Ovary (tissue), 9 donors: ENCODE measurements around the gene SLC1A1. TPM values are rescaled to one million over a fixed set of nuclear protein-coding genes. Genes with fewer than 3 reads are reported as not detected.

ENCODE experiments used
- DNase-seq, 5 donors: peaks; one replicate each; pipeline ENCODE4 v3.0.0-alpha.2; 2019 to 2020
- H3K27ac ChIP-seq, 2 donors: fragments of 200-600 bp; one replicate each; pipeline versions ENCODE4 v1.5.1 to v1.8.0; 2019 to 2022
- H3K27me3 ChIP-seq: fragments of 200-600 bp; one replicate; pipeline ENCODE4 v1.8.0; 2022
- H3K36me3 ChIP-seq: fragments of 200-600 bp; sonication (generic); one replicate; pipeline ENCODE4 v1.5.1; 2019
- H3K4me1 ChIP-seq: one replicate; pipeline ENCODE4 v1.8.1; 2013; ENCODE audit warnings: mild to moderate bottlenecking, moderate library complexity; ENCODE audit not compliant: insufficient read depth
- H3K4me3 ChIP-seq: fragments of 200-600 bp; sonication (generic); one replicate; pipeline ENCODE4 v1.5.1; 2017
- H3K9me3 ChIP-seq, 2 donors: fragments of 200-600 bp in 1 of 2; sonication (generic) in 1 of 2; one replicate each; pipeline versions ENCODE4 v1.5.1 to v1.8.1; 2013 to 2019; ENCODE audit warnings: mild to moderate bottlenecking in 1 of 2, moderate library complexity in 1 of 2
- CTCF ChIP-seq, 3 donors: fragments of 450-650 bp in 2 of 3; fragments of 200-600 bp in 1 of 3; IDR thresholded peaks; one replicate each; pipeline versions ENCODE4 v1.5.1 to v1.8.0; 2016 to 2022; ENCODE audit warnings: antibody characterized with exemption in 3 of 3, mild to moderate bottlenecking in 1 of 3
- EP300 ChIP-seq: sonication (generic); formaldehyde crosslinking; IDR thresholded peaks from one replicate; pipeline ENCODE4 v1.6.1; 2017; ENCODE audit warnings: antibody characterized with exemption
- POLR2A ChIP-seq: fragments of 450-650 bp; IDR thresholded peaks from one replicate; pipeline ENCODE4 v1.6.1; 2017; ENCODE audit warnings: antibody characterized with exemption, mild to moderate bottlenecking, moderate library complexity
- WGBS, 3 donors: extraction: QIAGEN DNeasy Blood & Tissue Kit in 1 of 3; methylation state at CpG; one replicate each; pipeline versions ENCODE4 v1.1.5 to v1.1.7; 2013 to 2017; 5-methylcytosine and 5-hydroxymethylcytosine counted together
- intact Hi-C, 4 donors: fragments of 100-400 bp; cut with DNase I; formaldehyde crosslinking; loops; one replicate each; pipeline versions ENCODE4 v1.11.0 to v1.15.1; 2022 to 2023
- polyA plus RNA-seq, 2 donors: library from polyadenylated mRNA; stranded (reverse); fragments of 200-250 nt in 1 of 2; fragments of 350-450 nt in 1 of 2; fragmentation: Illumina TruSeq in 1 of 2; extraction: RNeasy Lipid Tissue Mini Kit (QIAGEN cat#74804) in 1 of 2; gene quantifications; one replicate each; pipeline ENCODE4 v1.2.3, GENCODE V29; 2013 to 2014
- total RNA-seq, 7 donors: library from RNA; depleted of rRNA in 2 of 7; stranded (reverse); fragments of >200 nt in 2 of 7; fragmentation: NEBNext Ultra II Directional in 3 of 7; extraction: Animal tissue kit (Norgen Biotek cat#: 25700) in 3 of 7; gene quantifications; one replicate each; pipeline versions ENCODE4 v1.1.0 to v1.2.4, GENCODE V29; 2016 to 2023
- donor health status: DM: no; HTN: no; CAD: no; lungs with moderate emphysema.
- donor health status: DM: no; HTN: no; CAD: no.
- donor health status: Bipolar disorder and iron deficiency.
- donor health status: DM: yes; HTN: yes; CAD: no.
- donor health status: DM: no; HTN: no; CAD: no.
- donor health status: DM: yes; HTN: yes; CAD: no.

The SLC1A1 gene
- total and polyA plus RNA-seq, 9 donors, result 0.76 to 3.1 (median 1.6) TPM

GRCh38 chr9:4549751-4550295 is 59.6 kb downstream of the SLC1A1 start:
- Histone ChIP-seq H3K4me3 (no peak overlapping the region), H3K36me3 (no peaks in the 10 kb centered on the region), H3K4me1 (peaks cover 1% of the 10 kb centered on the region), H3K27me3 (no peaks in the 10 kb centered on the region), H3K27ac (no peak overlapping the region), H3K9me3 (no peaks in the 10 kb centered on the region)
- no peak for TF ChIP-seq CTCF (IDR thresholded peaks at IDR 0.05)
- TF ChIP-seq EP300, result no peak
- no peak for TF ChIP-seq POLR2A
- no peak for DNase-seq
- intact Hi-C loops, result no loop called here
- 45 to 60% (median 60%) methylated on average over 4 of the region's 4 CpGs for WGBS, 3 donors

GRCh38 chr9:4550777-4551484 is 60.7 kb downstream of the SLC1A1 start:
- intact Hi-C loops, result no loop called here
- Histone ChIP-seq H3K9me3 (no peaks in the 10 kb centered on the region), H3K27me3 (no peaks in the 10 kb centered on the region), H3K4me1 (peaks cover 1% of the 10 kb centered on the region), H3K27ac (no peak overlapping the region), H3K36me3 (no peaks in the 10 kb centered on the region), H3K4me3 (no peak overlapping the region)
- no peak for DNase-seq
- TF ChIP-seq POLR2A (no peak), EP300 (no peak), CTCF (IDR thresholded peaks at IDR 0.05) (no peak)
- 12 to 22% (median 16%) methylated on average over 4 of the region's 4 CpGs for WGBS, 3 donors

GRCh38 chr9:4553951-4554381 is 63.7 kb downstream of the SLC1A1 start:
- WGBS, 3 donors, result 76 to 88% (median 82%) methylated on average over 1 of the region's 1 CpG
- Histone ChIP-seq H3K4me1 (peaks cover 1% of the 10 kb centered on the region), H3K9me3 (no peaks in the 10 kb centered on the region), H3K27me3 (no peaks in the 10 kb centered on the region), H3K36me3 (no peaks in the 10 kb centered on the region), H3K4me3 (no peak overlapping the region), H3K27ac (no peak overlapping the region)
- no peak for DNase-seq
- TF ChIP-seq POLR2A (no peak), CTCF (IDR thresholded peaks at IDR 0.05) (no peak), EP300 (no peak)
- intact Hi-C loops, result no loop called here

DNA sequence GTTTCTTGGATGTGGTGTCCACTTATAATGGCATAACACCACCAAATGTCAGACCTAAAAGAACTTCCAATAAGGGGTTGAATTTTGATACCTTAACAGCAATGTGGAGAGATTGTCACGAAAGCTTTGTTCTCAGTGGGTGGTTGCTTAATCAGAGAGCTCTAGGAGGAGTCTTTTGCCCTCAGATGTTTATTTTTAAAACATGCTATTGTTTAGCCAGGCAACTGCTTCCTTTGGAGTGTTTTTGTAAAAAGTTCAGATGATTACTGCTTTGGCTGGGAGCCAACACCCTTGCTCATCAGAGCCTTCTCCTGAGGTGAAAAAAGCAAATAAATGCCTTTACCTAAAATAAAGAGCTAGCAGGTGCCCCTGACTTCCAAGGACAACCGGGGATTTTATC is 65.0 kb downstream of the SLC1A1 start:
- intact Hi-C loops, result no loop called here
- peaks cover 1% of the 10 kb centered on the region for H3K4me1 ChIP-seq
- WGBS, 3 donors, result 28 to 46% (median 40%) methylated on average over 2 of the region's 2 CpGs
- no peak overlapping the region for H3K4me3 ChIP-seq
- TF ChIP-seq EP300 (no peak), CTCF (IDR thresholded peaks at IDR 0.05) (no peak), POLR2A (no peak)
- no peaks in the 10 kb centered on the region for H3K9me3 ChIP-seq
- no peaks in the 10 kb centered on the region for H3K36me3 ChIP-seq
- DNase-seq, result no peak
- H3K27me3 ChIP-seq, result no peaks in the 10 kb centered on the region
- H3K27ac ChIP-seq, result no peak overlapping the region
